ENCODE measurements around the gene ST6GALNAC2. TPM values are rescaled to one million over a fixed set of nuclear protein-coding genes. Genes with fewer than 3 reads are reported as not detected.
"Not testable (repeated sequence)": the region's sequence is repeated elsewhere in the genome, so short reads cannot be mapped to it uniquely, and the experiment has no call there.

ST6GALNAC2 gene
- total and polyA plus RNA-seq, 7 experiments from 2014 or later, result 0.48 to 7.5 (median 0.58) TPM; not detected in 4

DNA sequence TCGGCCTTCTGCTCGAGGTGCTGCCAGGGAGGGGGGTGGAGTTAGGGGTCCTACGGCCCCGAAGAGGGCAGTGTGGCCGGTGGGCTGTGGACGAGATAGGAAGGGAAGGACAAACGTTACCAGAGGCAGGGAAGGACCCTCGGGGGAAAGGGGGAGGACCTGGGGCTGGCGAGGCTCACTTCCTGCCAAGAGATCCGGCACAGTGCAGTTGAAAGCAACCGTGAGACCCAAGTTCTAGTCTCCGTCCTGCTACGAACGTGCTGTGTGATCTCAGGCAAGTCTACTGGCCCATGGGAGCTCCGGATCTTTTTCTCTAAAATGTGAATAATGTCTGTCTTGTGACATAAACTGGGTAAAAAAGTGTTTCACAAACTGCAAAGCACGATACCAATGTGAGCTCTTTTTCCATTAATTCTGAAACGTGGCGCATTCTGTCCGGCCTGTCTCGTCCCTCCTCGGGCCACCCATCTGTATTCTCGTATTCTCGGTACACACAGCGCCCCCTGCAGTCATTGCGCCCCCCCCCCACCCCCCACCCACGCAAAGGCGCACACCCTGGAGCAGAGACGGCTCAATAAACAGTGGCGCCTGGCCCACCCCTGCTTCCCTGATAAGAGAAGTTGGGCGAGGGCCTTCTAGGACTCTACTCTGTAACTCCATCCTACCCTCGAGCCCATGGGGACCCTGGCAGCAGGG is 57.0 kb downstream of the ST6GALNAC2 start:
- H3K4me1 Mint-ChIP-seq, result peaks cover 7 to 42% (median 35%) of the 10 kb centered on the region in 7 donors
- H3K36me3 ChIP-seq (ENCODE audit: control insufficient read depth in 2 of 3, insufficient read depth in 3 of 3, low read length in 3 of 3), result no peaks in the 10 kb centered on the region
- peak overlapping the region; percentile 35 for H3K4me3 ChIP-seq (ENCODE audit: low read length)
- no peaks in the 10 kb centered on the region for H3K27me3 ChIP-seq (ENCODE audit: control insufficient read depth in 2 of 2, insufficient read depth in 2 of 2, low read length in 2 of 2)
- H3K27ac Mint-ChIP-seq, result peak overlapping the region in 8 of 9 donors; percentile 79 to 94 (median 86)
- ChIA-PET CTCF (interaction anchor here (0.6 to 1.9 kb wide), 5 partner anchors 18 to 96 kb away, joined by 3 to 7 read pairs (median 6); no protein-coding TSS in a partner anchor), POLR2A (interaction anchor here (0.7 to 3.5 kb wide), 7 partner anchors 13 to 198 kb away, joined by 3 to 18 read pairs (median 3); partner anchors contain the start of genes JMJD6 and METTL23)
- no peaks in the 10 kb centered on the region for H3K9me3 Mint-ChIP-seq
- peaks cover 0 to 6% (median 0%) of the 10 kb centered on the region in 5 donors for H3K27me3 Mint-ChIP-seq
- H3K4me3 Mint-ChIP-seq, result peak overlapping the region in 9 of 10 donors; percentile 8 to 81 (median 72)
- H3K27ac ChIP-seq (ENCODE audit: low read depth, low read length), result peak overlapping the region; percentile 78
- intact Hi-C loops (cut with micrococcal nuclease), result loop anchor here in 1 of 2 donors (1.0 kb wide), 1 partner anchor 13 kb away; no protein-coding TSS in a partner anchor
- no peak for ATAC-seq
- DNase-seq, result peak in 1 of 9 donors; percentile 16
- no peaks in the 10 kb centered on the region for H3K9me3 ChIP-seq (ENCODE audit: control insufficient read depth in 2 of 3, low read length in 3 of 3)
- peaks cover 8 to 31% of the 10 kb centered on the region in 2 donors for H3K4me1 ChIP-seq (ENCODE audit: control insufficient read depth in 2 of 2, insufficient read depth in 2 of 2, low read length in 2 of 2)
- no peaks in the 10 kb centered on the region for H3K36me3 Mint-ChIP-seq

DNA sequence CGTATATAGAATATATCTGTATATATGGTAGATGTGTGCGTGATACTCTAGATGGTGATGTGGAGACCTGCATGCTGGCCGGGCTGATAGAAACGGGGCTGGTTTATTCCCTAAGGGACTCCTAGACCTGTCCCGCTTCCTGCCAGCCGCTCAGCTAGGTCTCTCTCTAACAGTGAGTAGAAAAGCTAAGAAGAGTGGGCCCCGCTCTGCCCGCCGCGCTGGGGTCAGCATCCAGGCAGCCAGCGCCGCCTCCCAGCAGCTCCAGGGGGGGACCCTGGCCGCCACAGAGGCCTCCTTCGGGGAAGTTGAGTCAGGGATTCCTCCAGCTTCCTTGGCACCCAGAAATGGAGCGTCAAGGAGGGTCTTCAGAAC is 57.5 kb downstream of the ST6GALNAC2 start:
- no peaks in the 10 kb centered on the region for H3K9me3 Mint-ChIP-seq
- intact Hi-C loops (cut with micrococcal nuclease), result loop anchor here in 1 of 2 donors (1.0 kb wide), 1 partner anchor 13 kb away; no protein-coding TSS in a partner anchor
- H3K27me3 Mint-ChIP-seq, result peaks cover 0 to 7% (median 0%) of the 10 kb centered on the region in 5 donors
- ATAC-seq (peak; percentile 31), DNase-seq (no peak)
- peaks cover 8 to 36% of the 10 kb centered on the region in 2 donors for H3K4me1 ChIP-seq (ENCODE audit: control insufficient read depth in 2 of 2, insufficient read depth in 2 of 2, low read length in 2 of 2)
- H3K4me3 ChIP-seq (ENCODE audit: low read length), result peak overlapping the region; percentile 35
- H3K27me3 ChIP-seq (ENCODE audit: control insufficient read depth in 2 of 2, insufficient read depth in 2 of 2, low read length in 2 of 2), result no peaks in the 10 kb centered on the region
- CTCF ChIA-PET, result interaction anchor here (0.6 to 1.9 kb wide), 5 partner anchors 16 to 97 kb away, joined by 3 to 7 read pairs (median 5); no protein-coding TSS in a partner anchor
- no peaks in the 10 kb centered on the region for H3K36me3 Mint-ChIP-seq
- peak overlapping the region; percentile 78 for H3K27ac ChIP-seq (ENCODE audit: low read depth, low read length)
- H3K36me3 ChIP-seq (ENCODE audit: control insufficient read depth in 2 of 3, insufficient read depth in 3 of 3, low read length in 3 of 3), result no peaks in the 10 kb centered on the region
- peaks cover 11 to 47% (median 40%) of the 10 kb centered on the region in 7 donors for H3K4me1 Mint-ChIP-seq
- POLR2A ChIA-PET, result interaction anchor here (0.6 to 3.5 kb wide), 5 partner anchors 12 to 198 kb away, joined by 3 to 18 read pairs (median 6); partner anchors contain the start of genes JMJD6, METTL23 and PRCD
- peak overlapping the region in 8 of 9 donors; percentile 78 to 94 (median 86) for H3K27ac Mint-ChIP-seq
- H3K9me3 ChIP-seq (ENCODE audit: control insufficient read depth in 2 of 3, low read length in 3 of 3), result no peaks in the 10 kb centered on the region
- peak overlapping the region in 9 of 10 donors; percentile 62 to 81 (median 72) for H3K4me3 Mint-ChIP-seq

- H3K27me3 ChIP-seq (ENCODE audit: control insufficient read depth in 2 of 2, insufficient read depth in 2 of 2, low read length in 2 of 2), result no peaks in the 10 kb centered on the region
- H3K36me3 ChIP-seq (ENCODE audit: control insufficient read depth in 2 of 3, insufficient read depth in 3 of 3, low read length in 3 of 3), result no peaks in the 10 kb centered on the region
- intact Hi-C loops (cut with micrococcal nuclease), result loop anchor here in 1 of 2 donors (1.0 kb wide), 1 partner anchor 12 kb away; no protein-coding TSS in a partner anchor
- Mint-ChIP-seq H3K9me3 (no peaks in the 10 kb centered on the region), H3K27ac (peak overlapping the region in 8 of 9 donors; percentile 68 to 94 (median 84)), H3K4me3 (peak overlapping the region; percentile 15 to 81 (median 72)), H3K36me3 (no peaks in the 10 kb centered on the region), H3K27me3 (peaks cover 0 to 10% (median 0%) of the 10 kb centered on the region in 5 donors), H3K4me1 (peaks cover 14 to 50% (median 43%) of the 10 kb centered on the region in 7 donors)
- ATAC-seq (peak; percentile 78), DNase-seq (peak in 7 of 9 donors; percentile 39 to 64 (median 61))
- no peaks in the 10 kb centered on the region for H3K9me3 ChIP-seq (ENCODE audit: control insufficient read depth in 2 of 3, low read length in 3 of 3)
- H3K4me1 ChIP-seq (ENCODE audit: control insufficient read depth in 2 of 2, insufficient read depth in 2 of 2, low read length in 2 of 2), result peaks cover 12 to 41% of the 10 kb centered on the region in 2 donors
- H3K27ac ChIP-seq (ENCODE audit: low read depth, low read length), result peak overlapping the region; percentile 58
- CTCF ChIA-PET, result interaction anchor here (0.6 to 1.9 kb wide), 5 partner anchors 16 to 97 kb away, joined by 3 to 7 read pairs (median 3); no protein-coding TSS in a partner anchor
- H3K4me3 ChIP-seq (ENCODE audit: low read length), result peak overlapping the region; percentile 43
- POLR2A ChIA-PET, result interaction anchor here (0.6 to 3.5 kb wide), 4 partner anchors 12 to 22 kb away, joined by 3 to 18 read pairs (median 5); partner anchors contain the start of gene PRCD
Measured at GRCh38 chr17:76527430-76528111, 58.1 kb downstream of the ST6GALNAC2 start.

DNA sequence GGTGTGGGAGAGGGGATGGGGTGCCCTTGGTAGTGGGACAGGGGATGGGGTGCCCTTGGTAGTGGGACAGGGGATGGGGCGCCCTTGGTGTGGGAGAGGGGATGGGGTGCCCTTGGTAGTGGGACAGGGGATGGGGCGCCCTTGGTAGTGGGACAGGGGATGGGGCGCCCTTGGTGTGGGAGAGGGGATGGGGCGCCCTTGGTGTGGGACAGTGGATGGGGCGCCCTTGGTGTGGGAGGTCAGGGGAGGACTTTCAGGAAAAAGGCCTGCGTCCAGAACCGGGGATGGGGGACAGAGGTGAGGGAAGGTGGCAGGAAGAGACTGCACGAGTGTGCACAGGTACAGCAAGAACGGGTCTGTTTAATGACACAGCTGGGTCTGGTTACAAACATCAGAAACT is 58.6 kb downstream of the ST6GALNAC2 start:
- ChIA-PET CTCF (interaction anchor here (1.1 to 1.9 kb wide), 2 partner anchors 20 to 31 kb away, joined by 3 to 6 read pairs; no protein-coding TSS in a partner anchor), POLR2A (interaction anchor here (0.8 to 3.5 kb wide), 3 partner anchors 11 to 18 kb away, joined by 3 to 18 read pairs (median 4); partner anchors contain the start of gene PRCD)
- H3K4me3 ChIP-seq (ENCODE audit: low read length); H3K36me3 ChIP-seq (ENCODE audit: control insufficient read depth in 2 of 3, insufficient read depth in 3 of 3, low read length in 3 of 3); H3K36me3 Mint-ChIP-seq; DNase-seq; H3K27me3 ChIP-seq (ENCODE audit: control insufficient read depth in 2 of 2, insufficient read depth in 2 of 2, low read length in 2 of 2); ATAC-seq; H3K9me3 ChIP-seq (ENCODE audit: control insufficient read depth in 2 of 3, low read length in 3 of 3); intact Hi-C loops (cut with micrococcal nuclease); H3K27ac ChIP-seq (ENCODE audit: low read depth, low read length); H3K27me3 Mint-ChIP-seq; H3K9me3 Mint-ChIP-seq: not testable (repeated sequence)
- Mint-ChIP-seq H3K4me3 (peak overlapping the region; percentile 7 to 81 (median 44)), H3K4me1 (peaks cover 14 to 50% (median 42%) of the 10 kb centered on the region in 7 donors), H3K27ac (peak overlapping the region in 7 of 9 donors; percentile 24 to 92 (median 85))
- peaks cover 12 to 41% of the 10 kb centered on the region in 2 donors for H3K4me1 ChIP-seq (ENCODE audit: control insufficient read depth in 2 of 2, insufficient read depth in 2 of 2, low read length in 2 of 2)

DNA sequence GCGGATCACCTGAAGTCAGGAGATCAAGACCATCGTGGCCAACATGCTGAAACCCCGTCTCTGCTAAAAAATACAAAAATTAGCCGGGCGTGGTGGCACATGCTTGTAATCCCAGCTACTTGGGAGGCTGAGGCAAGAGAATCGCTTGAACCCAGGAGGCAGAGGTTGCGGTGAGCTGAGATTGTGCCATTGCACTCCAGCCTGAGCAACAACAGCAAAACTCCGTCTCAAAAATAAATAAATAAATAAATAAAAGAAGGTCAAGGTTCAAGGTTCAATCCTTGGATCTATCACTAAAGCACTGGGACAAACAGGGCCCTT is 60.2 kb downstream of the ST6GALNAC2 start:
- DNase-seq; H3K4me3 Mint-ChIP-seq; H3K36me3 ChIP-seq (ENCODE audit: control insufficient read depth in 2 of 3, insufficient read depth in 3 of 3, low read length in 3 of 3); H3K9me3 ChIP-seq (ENCODE audit: control insufficient read depth in 2 of 3, low read length in 3 of 3); intact Hi-C loops (cut with micrococcal nuclease); H3K4me3 ChIP-seq (ENCODE audit: low read length); H3K9me3 Mint-ChIP-seq; H3K36me3 Mint-ChIP-seq; H3K27ac ChIP-seq (ENCODE audit: low read depth, low read length); ATAC-seq; H3K27me3 ChIP-seq (ENCODE audit: control insufficient read depth in 2 of 2, insufficient read depth in 2 of 2, low read length in 2 of 2): not testable (repeated sequence)
- H3K4me1 ChIP-seq (ENCODE audit: control insufficient read depth in 2 of 2, insufficient read depth in 2 of 2, low read length in 2 of 2), result peaks cover 12 to 41% of the 10 kb centered on the region in 2 donors
- ChIA-PET CTCF (interaction anchor here (3.7 to 5.7 kb wide), 2 partner anchors 20 to 156 kb away, joined by 20 to 62 read pairs; no protein-coding TSS in a partner anchor), POLR2A (interaction anchor here (1.2 to 1.4 kb wide), 2 partner anchors 146 to 201 kb away, joined by 3 read pairs; partner anchors contain the start of genes JMJD6 and METTL23)
- Mint-ChIP-seq H3K27ac (peak overlapping the region in 1 of 9 donors; percentile 65), H3K27me3 (peaks cover 0 to 11% (median 0%) of the 10 kb centered on the region in 5 donors), H3K4me1 (peaks cover 18 to 45% (median 37%) of the 10 kb centered on the region in 7 donors)
